Skeletal muscle satellite cell (primary cell): Measurements from ENCODE around the gene NAA30. TPM values are rescaled to one million over a fixed set of nuclear protein-coding genes. Genes with fewer than 3 reads are reported as not detected.
"Not testable (repeated sequence)": the region's sequence is repeated elsewhere in the genome, so short reads cannot be mapped to it uniquely, and the experiment has no call there.

Experiments used
- H3K27me3 ChIP-seq: 2 replicates; pipeline ENCODE4 v1.7.0; 2013; ENCODE audit warnings: low read length; ENCODE audit not compliant: control insufficient read depth, insufficient read depth
- H3K36me3 ChIP-seq: 2 replicates; pipeline ENCODE4 v1.7.0; 2013; ENCODE audit warnings: mild to moderate bottlenecking, control low read depth, low read length; ENCODE audit not compliant: insufficient read depth
- H3K4me1 ChIP-seq: 2 replicates; pipeline ENCODE4 v1.7.0; 2013; ENCODE audit warnings: low read length; ENCODE audit not compliant: control insufficient read depth, insufficient read depth
- H3K4me2 ChIP-seq: 2 replicates; pipeline ENCODE4 v1.7.0; 2013; ENCODE audit warnings: mild to moderate bottlenecking, low read length
- H3K4me3 ChIP-seq: 2 replicates; pipeline ENCODE4 v1.7.0; 2013; ENCODE audit warnings: low read length
- H3K9ac ChIP-seq: 2 replicates; pipeline ENCODE4 v1.7.0; 2013; ENCODE audit warnings: mild to moderate bottlenecking, low read depth, low read length, moderate library complexity
- H3K9me3 ChIP-seq: replicated peaks from 2 replicates; pipeline ENCODE4 v1.7.0; 2013; ENCODE audit warnings: mild to moderate bottlenecking, control low read depth, low read length
- total RNA-seq: library from RNA; depleted of rRNA; stranded (reverse); fragments of >200 nt; gene quantifications from 2 replicates; pipeline ENCODE4 v1.2.3, GENCODE V29; 2012; rRNA removed

The NAA30 gene
- total RNA-seq = 15.7 and 19.3 TPM in 2 replicates

GRCh38 chr14:57390037-57390805, at the start of gene NAA30:
TSS of gene NAA30 (plus strand) at chr14:57390586. CDS start at chr14:57390958, 372 bp downstream.
- peak within 1 kb of the TSS; percentile 92 for H3K4me3 ChIP-seq
- no peaks in the 10 kb centered on the region for H3K27me3 ChIP-seq
- no peaks in the 10 kb centered on the region for H3K9me3 ChIP-seq
- peaks cover 28% of the 10 kb centered on the region for H3K4me1 ChIP-seq
- peak within 1 kb of the TSS; percentile 84 for H3K9ac ChIP-seq
- H3K36me3 ChIP-seq = peaks cover 9% of the 10 kb centered on the region
- H3K4me2 ChIP-seq = peak within 1 kb of the TSS; percentile 99

DNA sequence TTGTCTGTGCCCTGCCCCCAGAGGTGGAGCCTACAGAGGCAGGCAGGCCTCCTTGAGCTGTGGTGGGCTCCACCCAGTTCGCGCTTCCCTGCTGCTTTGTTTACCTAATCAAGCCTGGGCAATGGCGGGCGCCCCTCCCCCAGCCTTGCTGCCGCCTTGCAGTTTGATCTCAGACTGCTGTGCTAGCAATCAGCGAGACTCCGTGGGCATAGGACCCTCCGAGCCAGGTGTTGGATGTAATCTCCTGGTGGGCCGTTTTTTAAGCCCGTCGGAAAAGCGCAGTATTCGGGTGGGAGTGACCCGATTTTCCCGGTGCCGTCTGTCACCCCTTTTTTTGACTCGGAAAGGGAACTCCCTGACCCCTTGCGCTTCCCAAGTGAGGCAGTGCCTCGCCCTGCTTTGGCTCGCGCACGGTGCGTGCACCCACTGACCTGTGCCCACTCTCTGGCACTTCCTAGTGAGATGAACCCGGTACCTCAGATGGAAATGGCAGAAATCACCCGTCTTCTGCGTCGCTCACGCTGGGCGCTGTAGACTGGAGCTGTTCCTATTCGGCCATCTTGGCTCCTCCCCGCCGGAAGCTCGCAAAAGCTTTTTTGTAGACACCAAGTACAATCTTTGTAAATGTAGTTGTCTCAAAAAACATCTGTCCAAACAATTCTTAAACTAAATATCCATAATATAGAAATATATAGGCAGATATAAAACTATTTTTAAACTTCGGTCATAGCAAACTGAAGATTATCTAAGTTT, 46.7 kb upstream of the NAA30 start:
- H3K4me3 ChIP-seq, H3K4me1 ChIP-seq, H3K27me3 ChIP-seq, H3K4me2 ChIP-seq, H3K9me3 ChIP-seq, H3K36me3 ChIP-seq, H3K9ac ChIP-seq: not testable (repeated sequence)

- H3K9ac ChIP-seq = no peak overlapping the region
- H3K4me2 ChIP-seq = no peak overlapping the region
- H3K27me3 ChIP-seq = peaks cover 6% of the 10 kb centered on the region
- H3K4me3 ChIP-seq = no peak overlapping the region
- H3K4me1 ChIP-seq = peaks cover 7% of the 10 kb centered on the region
- H3K9me3 ChIP-seq = no peaks in the 10 kb centered on the region
- H3K36me3 ChIP-seq = no peaks in the 10 kb centered on the region
Measured at GRCh38 chr14:57345106-57345505, 45.3 kb upstream of the NAA30 start.

- Histone ChIP-seq H3K4me3 (no peak overlapping the region), H3K9ac (no peak overlapping the region), H3K9me3 (no peaks in the 10 kb centered on the region), H3K27me3 (peaks cover 6% of the 10 kb centered on the region), H3K4me1 (peaks cover 7% of the 10 kb centered on the region), H3K4me2 (no peak overlapping the region), H3K36me3 (no peaks in the 10 kb centered on the region)
Measured at GRCh38 chr14:57346741-57347140, 43.6 kb upstream of the NAA30 start.

DNA sequence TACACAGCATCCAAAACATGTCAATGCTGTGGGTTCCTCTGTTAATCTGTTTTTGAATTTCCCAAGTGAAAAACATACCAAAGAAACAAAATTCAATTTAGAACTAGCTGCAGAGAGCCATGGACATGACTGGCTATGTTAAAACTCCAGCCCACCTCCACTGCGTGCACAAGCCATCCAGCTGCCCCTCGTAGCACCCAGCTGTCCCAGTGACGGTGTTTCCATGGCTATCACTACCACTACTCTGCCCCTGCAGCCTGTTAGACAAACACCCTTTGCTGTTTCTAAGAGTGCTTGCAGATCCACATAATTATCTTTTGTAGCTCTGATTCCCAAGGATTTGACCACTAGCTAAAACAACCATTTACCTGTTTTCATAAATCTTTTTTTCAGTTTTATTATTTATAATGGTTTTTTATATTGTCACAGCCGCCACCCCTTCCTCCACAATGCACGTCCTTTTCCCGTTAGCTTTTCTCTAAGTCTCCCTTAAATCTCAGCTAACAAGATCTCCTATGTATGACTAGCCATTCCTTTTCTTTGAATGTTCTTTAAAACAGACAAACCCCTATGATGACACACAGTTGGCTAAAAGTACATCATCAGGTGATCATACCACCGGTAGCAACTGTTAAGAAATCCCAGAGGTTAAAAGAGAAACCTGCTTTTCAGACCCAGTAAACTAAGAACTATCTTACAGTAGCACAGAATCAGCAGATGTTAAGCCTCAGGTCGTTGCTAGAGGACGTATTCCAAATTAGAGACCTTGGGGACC, 37.8 kb upstream of the NAA30 start:
- Histone ChIP-seq H3K27me3 (peaks cover 6% of the 10 kb centered on the region), H3K9me3 (no peaks in the 10 kb centered on the region), H3K4me1 (peaks cover 7% of the 10 kb centered on the region), H3K4me2 (no peak overlapping the region), H3K36me3 (no peaks in the 10 kb centered on the region), H3K4me3 (no peak overlapping the region), H3K9ac (no peak overlapping the region)

- Histone ChIP-seq H3K9me3 (no peaks in the 10 kb centered on the region), H3K9ac (no peak overlapping the region), H3K27me3 (peaks cover 12% of the 10 kb centered on the region), H3K4me3 (no peak overlapping the region), H3K4me1 (no peaks in the 10 kb centered on the region), H3K36me3 (no peaks in the 10 kb centered on the region), H3K4me2 (no peak overlapping the region)
Measured at GRCh38 chr14:57355081-57355800, 35.1 kb upstream of the NAA30 start.

GRCh38 chr14:57362361-57362760, 28.0 kb upstream of the NAA30 start:
- Histone ChIP-seq H3K36me3 (no peaks in the 10 kb centered on the region), H3K27me3 (peaks cover 11% of the 10 kb centered on the region), H3K9ac (no peak overlapping the region), H3K4me3 (no peak overlapping the region), H3K9me3 (no peaks in the 10 kb centered on the region), H3K4me2 (no peak overlapping the region), H3K4me1 (peaks cover 5% of the 10 kb centered on the region)

- Histone ChIP-seq H3K27me3 (peaks cover 3% of the 10 kb centered on the region), H3K4me3 (no peak overlapping the region), H3K9me3 (no peaks in the 10 kb centered on the region), H3K4me1 (peaks cover 5% of the 10 kb centered on the region), H3K9ac (no peak overlapping the region), H3K4me2 (no peak overlapping the region), H3K36me3 (no peaks in the 10 kb centered on the region)
Measured at GRCh38 chr14:57364659-57365450, 25.5 kb upstream of the NAA30 start.

GRCh38 chr14:57370187-57370586, 20.2 kb upstream of the NAA30 start:
- not testable (repeated sequence) for H3K4me1 ChIP-seq, H3K9me3 ChIP-seq, H3K9ac ChIP-seq, H3K27me3 ChIP-seq, H3K4me2 ChIP-seq, H3K36me3 ChIP-seq, H3K4me3 ChIP-seq

DNA sequence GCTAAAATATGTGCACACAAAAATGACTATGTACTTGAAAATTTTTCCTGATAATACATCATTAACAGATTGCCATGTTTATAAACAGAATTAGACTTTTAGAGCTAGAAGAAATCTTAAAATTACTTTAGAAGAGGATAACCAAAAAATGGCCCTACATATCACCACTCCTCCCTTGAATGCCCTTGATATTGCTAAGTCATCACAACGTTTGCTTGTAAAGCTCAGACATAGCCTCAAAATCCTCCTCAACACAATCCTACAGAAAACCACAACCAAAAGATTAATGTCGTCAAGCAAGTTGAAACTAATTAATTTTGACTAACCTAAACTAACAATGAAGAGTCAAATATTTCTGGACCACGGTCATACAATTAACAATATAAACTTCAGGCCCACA, 19.4 kb upstream of the NAA30 start:
- Histone ChIP-seq H3K4me3 (no peak overlapping the region), H3K9ac (no peak overlapping the region), H3K36me3 (no peaks in the 10 kb centered on the region), H3K4me1 (no peaks in the 10 kb centered on the region), H3K9me3 (no peaks in the 10 kb centered on the region), H3K27me3 (peaks cover 1% of the 10 kb centered on the region), H3K4me2 (no peak overlapping the region)
